BJ (cell line): Measurements from ENCODE around the gene ATG12. TPM values are rescaled to one million over a fixed set of nuclear protein-coding genes. Genes with fewer than 3 reads are reported as not detected.

Experiments used
- CTCF ChIA-PET: fragments of 350-600 bp; formaldehyde crosslinking; extraction: SDS; loops from one replicate; lab custom pipeline; 2021; ENCODE audit warnings: antibody characterized with exemption, inconsistent platforms; lab: Yijun Ruan, JAX
- POLR2A ChIA-PET: fragments of 300-600 bp; sonication (Branson Sonifier 250); formaldehyde crosslinking; extraction: SDS; loops from one replicate; lab custom pipeline; 2021; ENCODE audit warnings: antibody characterized with exemption; lab: Charles Lee
- DNase-seq: peaks from one replicate; pipeline ENCODE4 v3.0.0-alpha.2; 2011; ENCODE audit warnings: low read depth
- H3K27me3 ChIP-seq: 2 replicates; pipeline ENCODE4 v1.6.0; 2011; ENCODE audit warnings: low read length; ENCODE audit not compliant: control insufficient read depth, insufficient read depth
- H3K36me3 ChIP-seq: 2 replicates; pipeline ENCODE4 v1.5.1; 2011; ENCODE audit warnings: low read length; ENCODE audit not compliant: control insufficient read depth, insufficient read depth
- H3K4me3 ChIP-seq: 2 replicates; pipeline ENCODE4 v1.5.1; 2011; ENCODE audit warnings: low read depth, mild to moderate bottlenecking, control low read depth, low read length
- CTCF ChIP-seq: IDR thresholded peaks from 2 replicates; pipeline ENCODE4 v1.5.1; 2011; ENCODE audit warnings: low read depth, mild to moderate bottlenecking, control low read depth, inconsistent platforms, low read length, moderate library complexity; ENCODE audit not compliant: insufficient read depth
- polyA plus RNA-seq: library from polyadenylated mRNA; depleted of rRNA; stranded (reverse); fragments of >200 nt; gene quantifications from 2 replicates; pipeline ENCODE4 v1.2.3, GENCODE V29; 2011; rRNA removed

The ATG12 gene
- polyA plus RNA-seq, 1 experiment: 34.6 TPM

- ChIA-PET POLR2A (no interaction called here), CTCF (no interaction called here)
- Histone ChIP-seq H3K36me3 (no peaks in the 10 kb centered on the region), H3K27me3 (peaks cover 6% of the 10 kb centered on the region; the same call in 1 of the 2 replicates), H3K4me3 (no peak overlapping the region)
- no peak for DNase-seq
- no peak for TF ChIP-seq CTCF
Observed at GRCh38 chr5:115788440-115788839, 52.9 kb downstream of the ATG12 start.

GRCh38 chr5:115787426-115787825, 53.9 kb downstream of the ATG12 start:
- Histone ChIP-seq H3K36me3 (no peaks in the 10 kb centered on the region), H3K4me3 (no peak overlapping the region), H3K27me3 (0 out of 2 replicates have a peak, but pooled peaks cover 4% of the 10 kb centered on the region)
- TF ChIP-seq CTCF: no peak
- no peak for DNase-seq
- POLR2A ChIA-PET: no interaction called here
- CTCF ChIA-PET: no interaction called here

GRCh38 chr5:115785381-115786065, 55.8 kb downstream of the ATG12 start:
- no peak for DNase-seq

GRCh38 chr5:115778417-115778816, 62.9 kb downstream of the ATG12 start:
- Histone ChIP-seq H3K36me3 (no peaks in the 10 kb centered on the region), H3K27me3 (no peaks in the 10 kb centered on the region), H3K4me3 (no peak overlapping the region)
- CTCF ChIA-PET: interaction anchor here (1.0 kb wide), 1 partner anchor 9 kb away, joined by 5 read pairs; no protein-coding TSS in a partner anchor
- no peak for TF ChIP-seq CTCF
- DNase-seq: no peak
- POLR2A ChIA-PET: no interaction called here

More at GRCh38 chr5:115785381-115786065, 55.8 kb downstream of the ATG12 start:
- Histone ChIP-seq H3K36me3 (no peaks in the 10 kb centered on the region), H3K27me3 (0 out of 2 replicates have a peak, but pooled peaks cover 4% of the 10 kb centered on the region), H3K4me3 (no peak overlapping the region)
- POLR2A ChIA-PET: no interaction called here
- TF ChIP-seq CTCF: no peak
- CTCF ChIA-PET: interaction anchor here (1.2 kb wide), 1 partner anchor 10 kb away, joined by 3 read pairs; no protein-coding TSS in a partner anchor

Other genes starting within 250 kb of the ATG12 start
- gene TICAM2, start 239.1 kb downstream of the ATG12 start, polyA plus RNA-seq: 1.2 and 1.4 TPM in 2 replicates
- 58.1 and 80.8 TPM in 2 replicates for gene TMED7, start 215.5 kb downstream of the ATG12 start, polyA plus RNA-seq
- 1.8 and 2.0 TPM in 2 replicates for gene CDO1, start 24.9 kb downstream of the ATG12 start, polyA plus RNA-seq
- gene AP3S1, start 370 bp upstream of the ATG12 start, polyA plus RNA-seq: 27.6 and 77.0 TPM in 2 replicates
- 0.05 and 0.21 TPM in 2 replicates for gene LVRN, start 120.9 kb upstream of the ATG12 start, polyA plus RNA-seq
- not detected in 2 replicates for gene ARL14EPL, start 190.9 kb upstream of the ATG12 start, polyA plus RNA-seq
- 10.4 and 24.7 TPM in 2 replicates for gene COMMD10, start 243.5 kb upstream of the ATG12 start, polyA plus RNA-seq